DOHH2 (cell line): ENCODE data around the gene GLRX5.

Experiments
- H3F3A ChIP-seq: fragments of 200-600 bp; sonication (generic), shearing (Covaris generic); 2 replicates; pipeline ENCODE4 v1.6.0; 2016; ENCODE audit warnings: antibody characterized with exemption, mild to moderate bottlenecking; ENCODE audit not compliant: control insufficient read depth, insufficient read depth
- H3K27ac ChIP-seq: fragments of 200-600 bp; sonication (generic); 2 replicates; pipeline ENCODE4 v1.5.1; 2014; ENCODE audit warnings: low read depth, mild to moderate bottlenecking, low read length, moderate library complexity
- H3K27me3 ChIP-seq: fragments of 200-600 bp; sonication (generic); 2 replicates; pipeline ENCODE4 v1.6.1; 2014; ENCODE audit warnings: mild to moderate bottlenecking, low read length, mixed read lengths; ENCODE audit not compliant: control insufficient read depth
- H3K36me3 ChIP-seq: fragments of 200-600 bp; sonication (generic); 2 replicates; pipeline ENCODE4 v1.6.1; 2014; ENCODE audit warnings: mild to moderate bottlenecking, low read length, moderate library complexity, mixed read lengths; ENCODE audit not compliant: control insufficient read depth
- H3K4me1 ChIP-seq: fragments of 200-600 bp; sonication (generic); 2 replicates; pipeline ENCODE4 v1.6.1; 2014; ENCODE audit warnings: mild to moderate bottlenecking, low read length, mixed read lengths; ENCODE audit not compliant: control insufficient read depth
- H3K4me2 ChIP-seq: fragments of 200-600 bp; sonication (generic); 2 replicates; pipeline ENCODE4 v1.6.0; 2014; ENCODE audit warnings: mild to moderate bottlenecking, low read length, moderate library complexity
- H3K4me3 ChIP-seq: fragments of 200-600 bp; sonication (generic); 2 replicates; pipeline ENCODE4 v1.5.1; 2014; ENCODE audit warnings: mild to moderate bottlenecking, low read length, mixed read lengths
- H3K79me2 ChIP-seq: fragments of 200-600 bp; sonication (generic); 2 replicates; pipeline ENCODE4 v1.6.1; 2014; ENCODE audit warnings: mild to moderate bottlenecking, low read length, mixed read lengths; ENCODE audit not compliant: control insufficient read depth
- H3K9me2 ChIP-seq: fragments of 200-600 bp; sonication (generic); replicated peaks from 2 replicates; pipeline ENCODE4 v1.6.1; 2014; ENCODE audit warnings: mild to moderate bottlenecking, low read length, mixed read lengths; ENCODE audit not compliant: control insufficient read depth
- H3K9me3 ChIP-seq: fragments of 200-600 bp; sonication (generic); 2 replicates; pipeline ENCODE4 v1.6.1; 2014; ENCODE audit warnings: antibody characterized with exemption, low read length, mixed read lengths; ENCODE audit not compliant: control insufficient read depth, insufficient read depth
- H4K20me1 ChIP-seq: fragments of 200-600 bp; sonication (generic); 2 replicates; pipeline ENCODE4 v1.6.0; 2014; ENCODE audit warnings: low read depth, mild to moderate bottlenecking, antibody characterized with exemption, low read length, moderate library complexity; ENCODE audit not compliant: control insufficient read depth, insufficient read depth
- EZH2phosphoT487 ChIP-seq: fragments of 200-600 bp; sonication (generic); IDR thresholded peaks from 2 replicates; pipeline ENCODE4 v1.6.1; 2017; ENCODE audit warnings: borderline replicate concordance, mild to moderate bottlenecking, antibody characterized with exemption, low read length, moderate library complexity, mixed read lengths
- TF ChIP-seq, protein P1 (sequence below): fragments of 200-600 bp; sonication (generic); IDR thresholded peaks from one replicate; pipeline ENCODE4 v1.5.1; 2014; ENCODE audit warnings: antibody characterized with exemption, mild to moderate bottlenecking, low read depth, low read length; ENCODE audit not compliant: poor library complexity, severe bottlenecking

GLRX5 gene

DNA sequence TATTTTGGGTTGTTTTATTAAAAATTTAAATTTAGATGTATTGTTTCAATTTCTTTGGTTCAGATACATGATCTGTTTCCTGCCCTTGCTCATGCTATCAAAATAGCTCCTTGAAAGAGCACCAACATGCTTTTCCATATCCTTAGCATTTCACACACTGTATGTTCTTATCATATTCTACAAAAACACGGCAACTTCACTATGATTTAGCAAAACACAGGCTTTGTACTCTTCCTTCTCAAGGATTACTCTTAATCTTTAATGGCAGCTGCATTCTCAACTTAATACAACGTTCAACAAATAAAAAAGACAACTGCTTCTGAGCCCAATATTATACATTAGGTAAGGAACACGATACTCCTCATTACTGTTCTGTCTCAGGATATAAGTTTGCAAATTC, 2.9 kb upstream of the GLRX5 start:
- Histone ChIP-seq H3K9me2 (no peaks in the 10 kb centered on the region), H3K36me3 (peaks cover 50% of the 10 kb centered on the region), H4K20me1 (peaks cover 29% of the 10 kb centered on the region; the same call in 1 of the 2 replicates), H3K79me2 (peaks cover 64% of the 10 kb centered on the region), H3K27me3 (no peaks in the 10 kb centered on the region), H3K4me3 (peak overlapping the region; percentile 94), H3K27ac (no peak overlapping the region), H3K9me3 (no peaks in the 10 kb centered on the region), H3F3A (peaks cover 20% of the 10 kb centered on the region), H3K4me2 (peak overlapping the region; percentile 84), H3K4me1 (peaks cover 35% of the 10 kb centered on the region)
- TF ChIP-seq, protein P1, sequence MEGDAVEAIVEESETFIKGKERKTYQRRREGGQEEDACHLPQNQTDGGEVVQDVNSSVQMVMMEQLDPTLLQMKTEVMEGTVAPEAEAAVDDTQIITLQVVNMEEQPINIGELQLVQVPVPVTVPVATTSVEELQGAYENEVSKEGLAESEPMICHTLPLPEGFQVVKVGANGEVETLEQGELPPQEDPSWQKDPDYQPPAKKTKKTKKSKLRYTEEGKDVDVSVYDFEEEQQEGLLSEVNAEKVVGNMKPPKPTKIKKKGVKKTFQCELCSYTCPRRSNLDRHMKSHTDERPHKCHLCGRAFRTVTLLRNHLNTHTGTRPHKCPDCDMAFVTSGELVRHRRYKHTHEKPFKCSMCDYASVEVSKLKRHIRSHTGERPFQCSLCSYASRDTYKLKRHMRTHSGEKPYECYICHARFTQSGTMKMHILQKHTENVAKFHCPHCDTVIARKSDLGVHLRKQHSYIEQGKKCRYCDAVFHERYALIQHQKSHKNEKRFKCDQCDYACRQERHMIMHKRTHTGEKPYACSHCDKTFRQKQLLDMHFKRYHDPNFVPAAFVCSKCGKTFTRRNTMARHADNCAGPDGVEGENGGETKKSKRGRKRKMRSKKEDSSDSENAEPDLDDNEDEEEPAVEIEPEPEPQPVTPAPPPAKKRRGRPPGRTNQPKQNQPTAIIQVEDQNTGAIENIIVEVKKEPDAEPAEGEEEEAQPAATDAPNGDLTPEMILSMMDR, result no peak
- TF ChIP-seq EZH2phosphoT487, result no peak

DNA sequence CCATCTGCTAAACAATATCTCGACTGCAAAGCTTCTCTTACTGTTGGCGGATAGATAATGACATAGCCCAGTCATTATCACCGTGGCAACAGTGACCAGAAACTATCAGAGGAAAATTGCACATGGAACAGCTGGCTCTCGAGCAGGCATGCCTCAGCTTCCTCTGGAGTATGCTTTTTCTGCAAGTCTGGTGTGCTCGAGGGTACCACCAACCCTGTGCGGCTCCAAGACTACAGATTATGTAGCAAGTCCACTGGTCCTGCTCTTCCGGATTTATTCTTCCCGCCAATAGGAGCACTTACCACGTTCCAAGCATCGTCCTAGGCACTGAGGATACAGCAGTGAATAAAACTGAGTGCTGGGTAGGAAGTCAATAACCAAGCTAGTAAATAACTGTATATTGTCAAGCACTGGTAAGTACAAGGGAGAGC, 1.4 kb upstream of the GLRX5 start:
- H3K4me3 ChIP-seq, result peak overlapping the region; percentile 94
- H3K9me3 ChIP-seq, result no peaks in the 10 kb centered on the region
- peak overlapping the region; percentile 84 for H3K4me2 ChIP-seq
- peak overlapping the region; percentile 86 for H3K27ac ChIP-seq
- H4K20me1 ChIP-seq, result peaks cover 29% of the 10 kb centered on the region; the same call in 1 of the 2 replicates
- peaks cover 78% of the 10 kb centered on the region for H3K79me2 ChIP-seq
- peaks cover 36% of the 10 kb centered on the region for H3K4me1 ChIP-seq
- TF ChIP-seq EZH2phosphoT487, result no peak
- TF ChIP-seq, protein P1, result no peak
- peaks cover 17% of the 10 kb centered on the region for H3F3A ChIP-seq
- no peaks in the 10 kb centered on the region for H3K27me3 ChIP-seq
- H3K36me3 ChIP-seq, result peaks cover 55% of the 10 kb centered on the region
- no peaks in the 10 kb centered on the region for H3K9me2 ChIP-seq

DNA sequence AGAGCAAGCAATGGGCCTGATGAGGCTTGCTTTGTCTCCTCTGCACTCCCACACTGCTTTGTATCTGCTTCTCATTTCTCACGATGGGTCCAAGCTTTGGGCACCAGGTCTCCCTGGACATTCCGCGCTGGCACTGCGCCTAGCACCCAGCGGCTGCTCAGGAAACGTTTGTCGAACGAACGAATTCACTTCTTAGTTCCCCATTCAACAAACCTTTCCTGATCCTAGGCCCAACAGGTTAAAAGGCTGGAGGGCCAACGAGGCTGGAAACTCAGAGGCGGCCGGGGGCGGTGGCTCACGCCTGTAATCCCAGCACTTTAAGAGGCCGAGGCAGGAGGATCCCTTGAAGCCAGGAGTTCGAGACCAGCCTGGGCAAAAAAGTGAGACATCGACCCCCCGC, 1.0 kb upstream of the GLRX5 start:
- Histone ChIP-seq H3K36me3 (peaks cover 55% of the 10 kb centered on the region), H3K79me2 (peaks cover 82% of the 10 kb centered on the region), H3K27me3 (no peaks in the 10 kb centered on the region), H3K9me3 (no peaks in the 10 kb centered on the region), H3K9me2 (no peaks in the 10 kb centered on the region), H3K4me3 (peak overlapping the region; percentile 94), H3K4me1 (peaks cover 36% of the 10 kb centered on the region), H3F3A (peaks cover 17% of the 10 kb centered on the region), H4K20me1 (peaks cover 29% of the 10 kb centered on the region; the same call in 1 of the 2 replicates), H3K4me2 (peak overlapping the region; percentile 84), H3K27ac (peak overlapping the region; percentile 86)
- TF ChIP-seq, protein P1, result no peak
- TF ChIP-seq EZH2phosphoT487, result no peak
